H7 (cell line): ENCODE results near the gene LSM14A. TPM values are rescaled to one million over a fixed set of nuclear protein-coding genes. Genes with fewer than 3 reads are reported as not detected.

Source experiments
- DNase-seq: peaks from one replicate; pipeline ENCODE4 v3.0.0; 2012
- H3K27me3 ChIP-seq: 2 replicates; pipeline ENCODE4 v1.6.0; 2011; ENCODE audit warnings: mild to moderate bottlenecking, low read length; ENCODE audit not compliant: control insufficient read depth, insufficient read depth
- H3K36me3 ChIP-seq: replicated peaks from 2 replicates; pipeline ENCODE4 v1.5.1; 2011; ENCODE audit warnings: low read length; ENCODE audit not compliant: control insufficient read depth, insufficient read depth
- H3K4me3 ChIP-seq: 2 replicates; pipeline ENCODE4 v1.5.1; 2011; ENCODE audit warnings: low read depth, mild to moderate bottlenecking, control low read depth, low read length, moderate library complexity; ENCODE audit not compliant: insufficient read depth
- total RNA-seq: library from RNA; depleted of rRNA; stranded (reverse); fragments of >200 nt; shearing (Covaris generic); gene quantifications from 2 replicates; pipeline ENCODE4 v1.2.3, GENCODE V29; 2014; rRNA removed

Gene LSM14A
- total RNA-seq, 1 experiment from 2014 or later = 133 TPM

GRCh38 chr19:34277244-34277643 is 104.9 kb downstream of the LSM14A start:
- Histone ChIP-seq H3K4me3 (no peak overlapping the region), H3K27me3 (no peaks in the 10 kb centered on the region), H3K36me3 (no peaks in the 10 kb centered on the region; the same call in 1 of the 2 replicates)
- no peak for DNase-seq

GRCh38 chr19:34278783-34279182 is 106.5 kb downstream of the LSM14A start:
- no peaks in the 10 kb centered on the region for H3K36me3 ChIP-seq
- no peak overlapping the region for H3K4me3 ChIP-seq
- no peaks in the 10 kb centered on the region for H3K27me3 ChIP-seq
- DNase-seq = no peak

Other genes with a start within 250 kb of the LSM14A start
- gene GARRE1, start 82.0 kb downstream of the LSM14A start, total RNA-seq = 13.5 and 17.1 TPM in 2 replicates
- 192 and 212 TPM in 2 replicates for gene GPI, start 192.7 kb downstream of the LSM14A start, total RNA-seq
- 50.8 and 64.0 TPM in 2 replicates for gene PDCD2L, start 231.9 kb downstream of the LSM14A start, total RNA-seq